ENCODE results near the gene NEB.
"Not testable (repeated sequence)": the region's sequence is repeated elsewhere in the genome, so short reads cannot be mapped to it uniquely, and the experiment has no call there.

The NEB gene

GRCh38 chr2:151649966-151650365, 84.3 kb downstream of the NEB start:
- no peak for DNase-seq (ENCODE audit: low read depth)

- no peak for DNase-seq (ENCODE audit: low read depth)
These were observed 84.9 kb downstream of the NEB start for GRCh38 chr2:151649400-151649799.

- not testable (repeated sequence) for DNase-seq (ENCODE audit: low read depth)
These were observed 87.8 kb downstream of the NEB start for GRCh38 chr2:151646512-151646911.

DNA sequence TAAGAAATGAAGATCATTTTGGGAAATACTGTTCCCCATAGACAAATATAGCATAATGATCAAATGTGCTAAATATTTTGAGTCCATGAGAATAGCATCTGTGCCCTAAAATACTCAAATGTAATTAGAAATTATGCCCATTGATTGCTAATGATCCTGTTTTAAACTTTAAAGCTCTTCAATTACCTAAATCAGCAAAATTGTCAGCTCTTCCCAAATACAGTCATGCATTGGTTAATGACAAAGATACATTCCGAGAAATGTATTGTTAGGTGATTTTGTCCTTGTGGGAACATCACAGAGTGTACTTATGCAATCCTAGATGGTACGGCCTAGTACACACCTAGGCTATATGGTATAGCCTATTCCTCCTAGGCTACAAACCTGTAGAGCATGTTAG, 89.7 kb downstream of the NEB start:
- DNase-seq (ENCODE audit: low read depth) = no peak

- DNase-seq (ENCODE audit: low read depth) = not testable (repeated sequence)
These were observed 92.4 kb downstream of the NEB start for GRCh38 chr2:151641895-151642294.

DNA sequence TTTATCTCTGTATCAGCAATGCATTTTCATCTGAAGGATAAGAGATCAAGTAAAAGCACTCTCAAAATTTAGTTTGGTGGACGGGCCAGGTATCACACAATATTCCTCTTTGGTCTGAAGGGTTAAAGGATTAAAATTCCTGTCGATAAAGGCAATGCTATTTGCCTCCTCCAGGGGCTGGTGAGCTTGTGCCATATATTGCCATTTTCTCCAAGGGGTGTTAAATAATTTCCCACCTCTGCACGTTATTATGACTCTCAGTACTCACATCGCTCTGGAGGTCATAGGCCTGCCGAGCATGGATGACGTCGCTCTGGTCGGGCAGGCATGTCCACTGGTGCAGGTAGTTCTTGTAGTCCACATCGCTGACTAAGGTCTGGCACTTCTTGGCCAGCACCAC, 94.2 kb downstream of the NEB start:
- no peak for DNase-seq (ENCODE audit: low read depth)

- DNase-seq (ENCODE audit: low read depth) = no peak
These were observed 95.3 kb downstream of the NEB start for GRCh38 chr2:151638990-151639389.

DNA sequence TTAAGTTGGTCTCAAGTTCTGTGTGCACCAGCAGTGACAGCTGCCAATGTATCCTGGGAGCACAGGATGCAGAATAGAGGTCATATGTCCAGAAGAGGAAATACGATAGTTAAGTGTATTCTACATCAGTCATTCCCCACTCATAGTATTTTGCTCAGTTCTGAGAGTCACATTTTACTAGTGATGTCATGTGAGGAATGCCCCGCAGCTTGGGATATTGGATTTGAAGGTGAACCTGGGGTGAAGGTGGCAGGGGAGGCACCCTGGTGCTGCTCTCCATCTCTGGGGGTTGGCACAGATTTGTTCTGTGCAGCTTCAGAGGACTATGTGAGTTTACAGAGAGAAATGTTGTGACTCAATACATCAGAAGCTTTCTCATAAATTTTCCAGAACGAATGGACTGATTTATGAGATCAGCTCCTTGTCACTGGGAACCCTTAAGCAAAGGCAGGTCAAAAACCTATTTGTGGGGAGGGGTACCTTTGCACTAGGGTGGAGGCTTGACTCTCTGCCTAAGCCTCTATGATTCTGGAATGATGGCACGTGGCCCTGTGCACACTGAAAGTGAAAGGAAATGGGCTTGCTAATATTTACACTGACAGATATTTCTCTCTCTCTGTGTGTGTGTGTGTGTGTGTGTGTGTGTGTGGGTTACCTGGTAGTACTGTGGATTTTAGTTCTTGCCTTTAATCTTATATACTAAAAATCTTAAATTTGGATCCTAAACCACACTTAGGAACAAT, 95.9 kb downstream of the NEB start:
- DNase-seq (ENCODE audit: low read depth) = no peak

GRCh38 chr2:151637271-151637781, 97.0 kb downstream of the NEB start:
- DNase-seq (ENCODE audit: low read depth) = peak; percentile 17

GRCh38 chr2:151634736-151635467, 99.4 kb downstream of the NEB start:
- DNase-seq (ENCODE audit: low read depth) = no peak

GRCh38 chr2:151632993-151633565, 101.2 kb downstream of the NEB start:
- DNase-seq (ENCODE audit: low read depth) = no peak

GRCh38 chr2:151630372-151630771, 103.9 kb downstream of the NEB start:
- no peak for DNase-seq (ENCODE audit: low read depth)

DNA sequence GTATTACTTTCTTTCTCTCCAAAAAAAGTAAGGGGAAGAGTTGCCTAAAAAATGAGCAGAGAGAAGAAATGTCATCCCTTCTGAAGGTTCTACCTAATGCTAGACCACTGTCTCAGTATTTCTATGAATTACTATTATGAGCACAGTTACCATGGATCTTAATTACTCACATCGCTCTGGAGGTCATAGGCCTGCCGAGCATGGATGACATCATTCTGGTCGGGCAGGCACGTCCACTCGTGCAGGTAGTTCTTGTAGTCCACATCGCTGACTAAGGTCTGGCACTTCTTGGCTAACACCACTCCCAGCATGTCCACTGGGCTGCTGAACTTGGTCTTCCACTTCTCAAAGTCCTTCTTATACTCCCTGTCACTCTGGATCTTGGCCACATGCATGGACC, 106.9 kb downstream of the NEB start:
- no peak for DNase-seq (ENCODE audit: low read depth)

GRCh38 chr2:151624271-151624670, 110.0 kb downstream of the NEB start:
- no peak for DNase-seq (ENCODE audit: low read depth)

DNA sequence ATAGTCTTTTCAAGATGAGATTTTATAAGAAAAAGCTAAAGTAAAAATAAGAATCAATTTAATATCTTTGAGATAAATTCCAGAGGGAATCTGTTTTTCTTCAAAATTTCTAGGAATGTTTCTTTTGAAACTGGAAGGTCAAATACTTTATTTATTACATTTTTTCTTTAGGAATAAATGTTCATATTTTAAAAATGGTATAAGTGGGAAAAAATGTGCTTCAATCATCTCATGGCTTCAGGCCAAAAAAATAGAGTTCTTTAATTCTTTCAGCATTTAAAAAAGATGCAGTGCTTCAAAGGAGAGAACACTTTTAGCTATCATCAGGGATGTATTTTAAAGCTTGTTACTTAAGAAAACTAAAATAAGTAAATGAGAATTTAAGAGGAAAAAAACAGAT, 110.6 kb downstream of the NEB start:
- DNase-seq (ENCODE audit: low read depth) = no peak

- no peak for DNase-seq (ENCODE audit: low read depth)
These were observed 113.5 kb downstream of the NEB start for GRCh38 chr2:151620761-151621160.

DNA sequence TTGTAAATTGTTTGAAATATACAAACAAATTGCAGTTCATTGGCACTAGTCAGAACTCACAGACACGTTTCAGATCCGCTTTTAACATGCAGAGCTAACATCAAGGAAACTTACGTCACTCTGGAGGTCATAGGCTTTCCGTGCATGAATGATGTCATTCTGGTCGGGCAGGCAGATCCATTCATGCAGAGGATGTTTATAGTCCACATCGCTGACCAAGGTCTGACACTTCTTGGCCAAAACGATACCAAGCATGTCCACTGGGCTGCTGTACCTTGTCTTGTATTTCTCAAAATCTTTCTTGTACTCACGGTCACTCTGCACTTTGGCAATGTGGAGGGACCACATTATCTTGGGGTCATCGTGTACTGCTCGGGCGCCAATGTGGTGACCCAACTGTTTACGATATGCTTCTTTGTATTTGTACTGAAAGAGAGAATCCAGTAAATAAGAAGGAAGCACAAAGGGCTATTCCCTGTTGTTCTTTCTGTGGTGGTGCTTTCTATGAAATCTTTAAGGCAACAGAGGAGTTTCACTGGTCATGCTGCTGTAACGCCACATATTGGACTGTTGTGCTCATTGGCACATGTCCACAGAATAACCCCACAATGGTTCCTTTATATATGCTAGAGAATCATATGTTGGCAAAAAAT, 114.8 kb downstream of the NEB start:
- DNase-seq (ENCODE audit: low read depth) = no peak

- DNase-seq (ENCODE audit: low read depth) = no peak
These were observed 117.4 kb downstream of the NEB start for GRCh38 chr2:151616760-151617339.

GRCh38 chr2:151614606-151615306, 119.5 kb downstream of the NEB start:
- no peak for DNase-seq (ENCODE audit: low read depth)

DNA sequence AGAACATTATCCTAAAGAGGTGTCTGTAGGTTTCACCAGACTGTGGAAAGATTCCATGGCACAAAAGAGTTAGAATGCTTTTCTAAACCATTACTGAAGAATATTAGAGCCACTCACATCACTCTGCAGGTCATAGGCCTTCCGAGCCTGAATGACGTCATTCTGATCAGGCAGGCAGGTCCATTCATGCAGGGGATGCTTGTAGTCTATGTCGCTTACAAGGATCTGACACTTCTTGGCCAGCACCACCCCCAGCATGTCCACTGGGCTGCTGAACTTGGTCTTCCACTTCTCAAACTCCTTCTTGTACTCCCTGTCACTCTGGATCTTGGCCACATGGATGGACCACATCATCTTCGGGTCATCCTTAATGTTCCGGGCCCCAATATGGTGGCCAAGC, 120.1 kb downstream of the NEB start:
- DNase-seq (ENCODE audit: low read depth) = no peak

- DNase-seq (ENCODE audit: low read depth) = no peak
These were observed 122.9 kb downstream of the NEB start for GRCh38 chr2:151611351-151611750.
